ENCODE results near the gene CDC25A. TPM values are rescaled to one million over a fixed set of nuclear protein-coding genes. Genes with fewer than 3 reads are reported as not detected.
A peak's percentile ranks its signal among the peaks of the same experiment; 100 is the strongest.
"Not testable (repeated sequence)": the region's sequence is repeated elsewhere in the genome, so short reads cannot be mapped to it uniquely, and the experiment has no call there.

CDC25A gene
- total RNA-seq (2014; rRNA removed; shearing (Covaris generic)) = 42.5 and 45.4 TPM in 2 replicates

- in situ Hi-C loops (cut with HindIII; ENCODE audit: low sequenced_read_pairs) = no loop called here
These were observed at the start of gene CDC25A for GRCh38 chr3:48188266-48189201. Gene CDC25A, minus strand, starts transcription at chr3:48188417. Its CDS starts 470 bp downstream, at chr3:48187947.

GRCh38 chr3:48236531-48236930, 48.3 kb upstream of the CDC25A start:
- no peak for DNase-seq (ENCODE audit: low spot score)
- in situ Hi-C loops (cut with HindIII; ENCODE audit: low sequenced_read_pairs) = no loop called here

More at GRCh38 chr3:48188266-48189201, at the start of gene CDC25A:
- DNase-seq (ENCODE audit: low spot score) = peak; percentile 99

GRCh38 chr3:48233542-48233941, 45.3 kb upstream of the CDC25A start:
- in situ Hi-C loops (cut with HindIII; ENCODE audit: low sequenced_read_pairs) = no loop called here
- DNase-seq (ENCODE audit: low spot score) = no peak

GRCh38 chr3:48232734-48233133, 44.5 kb upstream of the CDC25A start:
- in situ Hi-C loops (cut with HindIII; ENCODE audit: low sequenced_read_pairs) = no loop called here
- peak; percentile 85 for DNase-seq (ENCODE audit: low spot score)

- in situ Hi-C loops (cut with HindIII; ENCODE audit: low sequenced_read_pairs) = no loop called here
- no peak for DNase-seq (ENCODE audit: low spot score)
These were observed 44.0 kb upstream of the CDC25A start for GRCh38 chr3:48232232-48232631.

GRCh38 chr3:48226939-48227338, 38.7 kb upstream of the CDC25A start:
- in situ Hi-C loops (cut with HindIII; ENCODE audit: low sequenced_read_pairs) = no loop called here
- no peak for DNase-seq (ENCODE audit: low spot score)

- in situ Hi-C loops (cut with HindIII; ENCODE audit: low sequenced_read_pairs) = no loop called here
- DNase-seq (ENCODE audit: low spot score) = no peak
These were observed 37.4 kb upstream of the CDC25A start for GRCh38 chr3:48225587-48225986.

- DNase-seq (ENCODE audit: low spot score) = no peak
- in situ Hi-C loops (cut with HindIII; ENCODE audit: low sequenced_read_pairs) = no loop called here
These were observed 34.6 kb upstream of the CDC25A start, which contains the start of gene CAMP for GRCh38 chr3:48222616-48223513. Gene CAMP, plus strand, starts transcription at chr3:48223495. Its CDS starts 17 bp downstream, at chr3:48223512.

- in situ Hi-C loops (cut with HindIII; ENCODE audit: low sequenced_read_pairs) = no loop called here
These were observed 32.5 kb upstream of the CDC25A start for GRCh38 chr3:48220746-48221145.

GRCh38 chr3:48219543-48219942, 31.3 kb upstream of the CDC25A start:
- in situ Hi-C loops (cut with HindIII; ENCODE audit: low sequenced_read_pairs) = no loop called here

More at GRCh38 chr3:48220746-48221145, 32.5 kb upstream of the CDC25A start:
- DNase-seq (ENCODE audit: low spot score) = no peak

GRCh38 chr3:48218537-48218936, 30.3 kb upstream of the CDC25A start:
- no peak for DNase-seq (ENCODE audit: low spot score)
- in situ Hi-C loops (cut with HindIII; ENCODE audit: low sequenced_read_pairs) = no loop called here

More at GRCh38 chr3:48219543-48219942, 31.3 kb upstream of the CDC25A start:
- no peak for DNase-seq (ENCODE audit: low spot score)

GRCh38 chr3:48217449-48217848, 29.2 kb upstream of the CDC25A start:
- DNase-seq (ENCODE audit: low spot score) = no peak

GRCh38 chr3:48215876-48216275, 27.7 kb upstream of the CDC25A start:
- in situ Hi-C loops (cut with HindIII; ENCODE audit: low sequenced_read_pairs) = no loop called here
- no peak for DNase-seq (ENCODE audit: low spot score)

More at GRCh38 chr3:48217449-48217848, 29.2 kb upstream of the CDC25A start:
- in situ Hi-C loops (cut with HindIII; ENCODE audit: low sequenced_read_pairs) = no loop called here

- no peak for DNase-seq (ENCODE audit: low spot score)
- in situ Hi-C loops (cut with HindIII; ENCODE audit: low sequenced_read_pairs) = no loop called here
These were observed 27.2 kb upstream of the CDC25A start for GRCh38 chr3:48215466-48215865.

GRCh38 chr3:48215019-48215418, 26.8 kb upstream of the CDC25A start:
- in situ Hi-C loops (cut with HindIII; ENCODE audit: low sequenced_read_pairs) = no loop called here
- no peak for DNase-seq (ENCODE audit: low spot score)

GRCh38 chr3:48214225-48214624, 26.0 kb upstream of the CDC25A start:
- in situ Hi-C loops (cut with HindIII; ENCODE audit: low sequenced_read_pairs) = no loop called here
- no peak for DNase-seq (ENCODE audit: low spot score)

GRCh38 chr3:48211776-48212175, 23.6 kb upstream of the CDC25A start:
- in situ Hi-C loops (cut with HindIII; ENCODE audit: low sequenced_read_pairs); DNase-seq (ENCODE audit: low spot score): not testable (repeated sequence)

- DNase-seq (ENCODE audit: low spot score); in situ Hi-C loops (cut with HindIII; ENCODE audit: low sequenced_read_pairs): not testable (repeated sequence)
These were observed 22.3 kb upstream of the CDC25A start for GRCh38 chr3:48210534-48210933.

GRCh38 chr3:48209445-48209844, 21.2 kb upstream of the CDC25A start:
- no peak for DNase-seq (ENCODE audit: low spot score)
- in situ Hi-C loops (cut with HindIII; ENCODE audit: low sequenced_read_pairs) = no loop called here

All from G401 (cell line).